ENCODE measurements around the gene PYGB.

- no peak for TF ChIP-seq YY1 (IDR thresholded peaks at IDR 0.05; ENCODE audit: insufficient read depth, insufficient read length)
- TF ChIP-seq ZNF274 (IDR thresholded peaks at IDR 0.05; ENCODE audit: low read depth, low read length), result no peak
- no peak for TF ChIP-seq SUZ12 (IDR thresholded peaks at IDR 0.05; ENCODE audit: extremely low read depth, insufficient read depth, insufficient read length)
Observed at GRCh38 chr20:25248786-25249172, 894 bp downstream of the PYGB start.

All from NT2/D1 (cell line).